Stimulated activated CD4-positive, alpha-beta T cell treated with anti-CD3 and anti-CD28 coated beads, Interleukin-15, amount 100 ng/mL, for 24 hours (primary cell): ENCODE results near the gene PIGZ.

Experiments used
- DNase-seq: peaks from one replicate; pipeline ENCODE4 v3.0.0-alpha.2; 2020

PIGZ gene, protein sequence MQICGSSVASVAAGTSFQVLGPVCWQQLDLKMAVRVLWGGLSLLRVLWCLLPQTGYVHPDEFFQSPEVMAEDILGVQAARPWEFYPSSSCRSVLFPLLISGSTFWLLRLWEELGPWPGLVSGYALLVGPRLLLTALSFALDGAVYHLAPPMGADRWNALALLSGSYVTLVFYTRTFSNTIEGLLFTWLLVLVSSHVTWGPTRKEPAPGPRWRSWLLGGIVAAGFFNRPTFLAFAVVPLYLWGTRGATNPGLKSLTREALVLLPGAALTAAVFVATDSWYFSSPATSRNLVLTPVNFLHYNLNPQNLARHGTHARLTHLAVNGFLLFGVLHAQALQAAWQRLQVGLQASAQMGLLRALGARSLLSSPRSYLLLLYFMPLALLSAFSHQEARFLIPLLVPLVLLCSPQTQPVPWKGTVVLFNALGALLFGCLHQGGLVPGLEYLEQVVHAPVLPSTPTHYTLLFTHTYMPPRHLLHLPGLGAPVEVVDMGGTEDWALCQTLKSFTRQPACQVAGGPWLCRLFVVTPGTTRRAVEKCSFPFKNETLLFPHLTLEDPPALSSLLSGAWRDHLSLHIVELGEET

DNA sequence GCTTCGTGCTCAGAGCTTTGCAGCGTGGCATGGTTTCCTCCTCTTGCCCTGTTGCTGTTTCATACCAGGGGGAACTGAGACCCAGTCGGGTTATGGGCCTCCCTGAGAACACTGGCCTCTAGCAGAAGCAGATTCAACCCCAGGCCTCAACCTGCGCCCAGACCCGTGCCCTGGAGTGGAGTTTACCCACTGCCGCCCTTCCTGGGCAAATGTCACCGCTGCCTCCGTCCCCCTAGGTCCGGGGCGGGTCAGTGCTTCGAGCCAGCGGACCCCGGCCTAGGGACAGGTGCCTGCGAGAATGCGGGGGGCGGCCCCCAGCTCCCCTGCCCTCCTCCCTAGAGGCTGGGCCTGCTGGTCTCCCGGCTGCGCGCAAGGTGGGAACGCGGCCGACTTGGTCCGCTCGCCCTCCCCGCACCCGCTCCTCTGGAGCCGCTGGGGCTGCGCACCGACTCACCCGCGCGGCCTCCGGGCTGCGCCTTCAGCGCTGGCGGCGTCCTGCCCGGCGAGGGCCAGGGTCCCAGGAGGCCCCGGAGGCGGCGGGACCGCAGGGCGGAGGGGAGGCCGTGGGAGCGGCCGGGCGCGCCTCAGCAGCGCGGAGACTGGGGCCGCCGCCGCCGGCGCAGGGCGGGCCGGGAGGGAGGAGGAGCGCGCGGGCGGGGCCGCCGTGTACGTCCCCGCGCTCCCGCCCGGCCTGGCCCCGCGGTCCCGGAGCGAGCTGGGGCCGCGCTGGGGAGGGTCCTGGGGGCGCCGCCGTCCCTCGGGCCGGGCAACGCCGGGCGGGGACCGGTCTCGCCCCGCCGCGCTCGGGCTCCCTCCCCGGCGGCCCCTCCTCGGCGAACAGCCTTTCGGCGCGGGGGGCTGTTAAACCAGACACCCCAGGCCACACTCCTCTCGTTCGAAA lies at the start of gene PIGZ:
Gene PIGZ, minus strand, starts transcription at position 601 of the 901 bp plus-strand sequence. CDS start 16,802 bp downstream, outside the sequence.
- DNase-seq = peak; percentile 64

DNA sequence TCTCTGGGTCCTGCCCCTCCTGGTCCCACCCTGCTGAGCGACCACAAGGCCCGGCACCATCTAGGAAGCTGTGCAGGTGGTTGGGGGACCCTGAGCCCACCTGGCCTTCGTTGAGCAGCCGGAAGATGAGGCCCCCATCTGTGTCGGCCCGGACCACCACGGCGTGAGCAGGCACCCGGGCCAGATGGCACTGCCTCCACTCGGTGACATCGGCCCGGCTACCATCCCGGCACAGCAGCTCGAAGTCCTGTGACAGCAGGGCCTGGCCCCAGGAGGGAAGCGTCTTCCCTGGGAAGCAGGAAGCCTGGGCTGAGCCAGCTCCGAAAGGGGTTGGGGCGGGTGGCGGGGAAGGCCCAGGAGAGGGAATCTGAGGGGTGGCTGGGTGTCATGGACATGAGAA lies 48.4 kb upstream of the PIGZ start:
- no peak for DNase-seq

DNA sequence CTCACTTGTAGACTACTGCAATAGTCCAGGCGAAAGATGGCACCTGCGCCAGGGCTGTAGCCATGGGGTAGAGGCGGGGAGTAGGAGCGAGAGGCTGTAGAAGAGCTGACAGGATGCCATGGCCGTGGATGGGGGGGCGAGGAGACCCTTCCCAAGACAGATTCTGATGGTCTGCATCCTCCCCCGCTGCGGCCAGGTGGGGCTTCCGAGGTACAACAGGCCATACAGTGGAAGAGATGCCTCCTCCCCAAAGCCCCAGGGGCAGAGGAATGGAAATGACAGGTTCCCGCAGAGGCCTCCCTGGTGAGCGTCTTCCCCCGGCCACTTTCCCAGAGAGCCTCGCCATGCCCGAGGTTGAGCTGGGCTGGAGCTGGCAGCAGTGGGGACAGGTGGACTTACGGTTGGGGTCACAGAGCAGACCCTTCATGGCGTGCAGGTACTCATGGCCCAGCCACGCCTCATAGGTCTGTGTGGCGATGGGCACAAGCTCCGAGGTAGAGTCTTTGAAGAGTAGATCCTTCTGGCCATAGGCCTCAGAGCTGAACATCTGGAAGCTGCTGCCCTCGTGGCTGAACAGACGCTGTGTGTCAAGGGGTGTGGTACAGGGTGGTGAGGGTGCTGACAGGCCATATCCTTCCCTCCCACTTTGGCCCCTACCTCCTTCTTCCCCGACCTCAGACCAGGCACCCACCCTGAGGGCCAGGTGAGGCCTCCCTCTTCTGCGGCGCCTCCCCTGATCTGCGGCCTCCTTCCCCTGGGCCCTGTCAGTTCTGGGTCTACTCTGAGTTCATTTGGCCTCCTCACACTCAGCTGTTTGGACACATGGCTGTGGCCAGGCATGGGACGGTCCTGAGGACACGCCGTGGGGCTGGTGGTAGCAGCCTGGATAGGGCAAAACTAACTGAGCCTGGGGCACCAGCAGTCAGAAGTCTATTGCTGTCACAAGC lies 47.4 kb upstream of the PIGZ start:
- DNase-seq = no peak

DNA sequence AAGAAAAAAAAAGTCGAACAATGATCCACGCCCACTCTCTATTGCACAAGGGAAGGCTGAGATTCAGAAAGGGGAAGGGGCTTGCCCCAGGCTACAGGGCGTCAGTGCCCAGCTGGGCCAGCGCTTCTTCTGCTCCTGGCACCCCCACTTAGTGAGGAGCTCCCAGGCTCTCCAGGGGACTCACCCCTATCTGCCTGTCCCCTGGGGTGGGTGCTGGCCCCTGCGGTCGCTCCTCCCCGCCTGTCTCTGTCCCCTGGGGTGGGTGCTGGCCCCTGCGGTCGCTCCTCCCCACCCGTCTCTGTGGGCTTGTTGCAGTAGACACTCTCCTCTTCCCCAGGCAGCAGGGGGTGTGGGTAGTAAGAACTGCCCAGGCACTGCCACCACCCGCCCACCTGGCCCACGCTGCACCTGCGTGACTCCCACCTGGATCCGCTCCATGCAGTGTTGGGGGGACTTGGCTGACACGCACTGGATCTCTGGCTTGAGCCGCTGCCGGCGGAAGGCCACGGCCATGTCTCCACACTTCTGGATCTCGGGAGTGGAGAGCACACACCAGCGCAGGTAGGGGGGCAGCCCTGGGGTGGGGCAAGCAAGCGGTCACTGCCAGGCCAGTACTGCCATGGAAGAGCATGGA lies 46.4 kb upstream of the PIGZ start:
- no peak for DNase-seq

DNA sequence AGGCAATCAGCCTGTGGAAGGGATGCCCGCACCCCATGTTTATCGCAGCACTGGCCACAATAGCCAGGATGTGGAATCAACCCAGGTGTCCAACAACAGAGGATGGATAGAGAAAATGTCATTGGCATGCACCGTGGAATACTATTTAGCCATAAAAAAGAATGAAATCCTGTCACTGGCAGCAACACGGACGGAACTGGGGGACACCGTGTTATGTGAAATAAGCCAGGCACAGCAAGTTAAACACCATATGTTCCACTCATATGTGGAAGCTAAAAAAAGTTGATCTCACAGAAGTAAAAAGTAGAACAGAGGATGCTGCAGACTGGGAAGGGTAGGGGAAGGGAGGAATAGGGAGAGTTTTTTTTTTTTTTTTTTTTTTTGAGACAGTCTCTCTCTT lies 45.4 kb upstream of the PIGZ start:
- no peak for DNase-seq

DNA sequence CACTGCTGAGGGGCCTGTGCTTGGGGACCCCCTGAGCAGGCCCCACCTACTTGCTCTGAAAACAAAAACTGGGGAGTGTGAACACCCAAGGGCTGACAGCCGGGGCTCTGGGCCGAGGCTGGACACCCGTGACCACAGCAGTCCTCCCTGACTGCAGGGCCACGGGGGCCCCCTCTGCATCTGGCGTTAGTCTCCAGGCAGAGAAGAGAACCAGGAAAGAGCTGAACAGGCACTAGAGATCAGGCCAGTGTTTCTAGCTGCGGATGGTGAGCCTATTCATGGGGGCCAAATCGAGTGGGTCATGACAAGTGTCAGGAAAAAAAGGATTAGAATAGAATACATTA lies 43.9 kb upstream of the PIGZ start:
- no peak for DNase-seq

DNA sequence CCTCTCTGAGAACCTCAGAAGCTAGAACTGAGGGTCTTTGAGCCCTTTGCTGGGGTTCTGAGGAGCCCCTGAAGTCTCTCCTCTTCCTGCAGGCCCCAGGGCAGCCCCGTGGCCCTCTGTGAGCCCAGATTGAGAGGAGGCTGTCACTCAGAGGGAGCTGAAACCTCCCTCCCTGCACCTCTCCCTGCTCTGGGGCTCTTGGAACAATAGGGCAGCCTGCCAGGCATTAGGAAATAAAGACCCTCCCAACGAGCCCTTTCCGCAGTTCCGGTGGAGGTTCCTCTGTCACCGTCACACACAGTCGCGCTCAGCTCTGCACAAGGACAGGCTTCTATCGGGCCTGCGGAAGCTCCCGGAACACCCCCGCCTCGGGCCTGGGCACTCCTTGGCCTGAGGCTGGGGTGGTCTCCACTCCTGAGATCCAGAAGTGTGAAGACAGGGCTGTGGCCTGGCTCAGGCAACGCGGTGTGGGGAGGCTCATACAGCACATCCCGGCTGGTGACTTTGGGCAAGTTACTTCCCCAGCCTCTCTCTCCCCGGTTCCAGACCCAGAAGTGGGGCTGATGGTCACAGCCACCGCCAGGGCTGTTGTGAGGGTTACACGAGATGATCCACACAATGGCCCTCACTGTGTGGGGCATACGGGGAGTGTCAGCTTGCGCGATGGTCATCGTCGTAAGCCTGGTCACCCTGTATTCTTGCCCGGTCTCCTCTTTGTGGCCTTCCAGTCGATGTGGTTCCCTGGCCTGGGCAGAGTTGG lies 43.3 kb upstream of the PIGZ start:
- no peak for DNase-seq

DNA sequence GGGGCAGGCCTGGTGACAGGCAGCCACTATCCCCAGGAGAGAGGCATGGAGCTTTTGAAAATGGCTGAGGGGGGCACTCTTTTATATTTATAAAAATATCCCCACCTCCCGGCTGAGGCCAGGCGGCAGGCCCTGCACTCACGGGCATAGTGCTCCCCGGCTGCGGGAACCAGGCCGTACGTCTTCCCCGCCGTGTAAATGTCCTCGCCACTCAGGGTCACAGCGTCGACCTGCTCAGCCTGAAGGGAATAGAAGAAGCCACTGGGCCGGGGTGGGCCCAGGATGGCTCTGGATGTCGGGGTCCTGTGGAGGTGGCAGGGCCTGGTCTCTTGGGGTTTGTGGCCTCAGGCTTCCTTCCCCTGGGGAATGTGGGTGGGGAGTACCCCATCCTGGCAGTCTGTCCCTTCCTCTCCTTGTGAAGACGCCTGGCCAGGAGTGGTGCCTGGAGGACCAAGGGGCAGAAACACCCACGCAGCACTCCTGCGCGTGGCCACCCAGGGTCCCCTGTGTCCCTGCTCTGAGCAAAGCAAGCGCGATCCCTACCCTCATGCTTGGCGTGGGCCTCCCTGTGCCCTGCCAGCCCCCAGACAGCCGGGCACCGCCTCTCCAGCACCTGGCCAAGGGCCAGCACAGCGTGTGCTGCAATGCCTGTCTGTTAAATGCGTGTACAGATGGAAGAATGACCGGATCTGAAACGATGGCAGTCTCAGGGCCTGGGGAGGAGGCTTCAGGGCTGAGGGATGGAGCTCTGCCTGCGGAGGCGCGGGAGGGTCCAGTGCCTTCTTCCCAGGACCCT lies 42.1 kb upstream of the PIGZ start:
- no peak for DNase-seq

DNA sequence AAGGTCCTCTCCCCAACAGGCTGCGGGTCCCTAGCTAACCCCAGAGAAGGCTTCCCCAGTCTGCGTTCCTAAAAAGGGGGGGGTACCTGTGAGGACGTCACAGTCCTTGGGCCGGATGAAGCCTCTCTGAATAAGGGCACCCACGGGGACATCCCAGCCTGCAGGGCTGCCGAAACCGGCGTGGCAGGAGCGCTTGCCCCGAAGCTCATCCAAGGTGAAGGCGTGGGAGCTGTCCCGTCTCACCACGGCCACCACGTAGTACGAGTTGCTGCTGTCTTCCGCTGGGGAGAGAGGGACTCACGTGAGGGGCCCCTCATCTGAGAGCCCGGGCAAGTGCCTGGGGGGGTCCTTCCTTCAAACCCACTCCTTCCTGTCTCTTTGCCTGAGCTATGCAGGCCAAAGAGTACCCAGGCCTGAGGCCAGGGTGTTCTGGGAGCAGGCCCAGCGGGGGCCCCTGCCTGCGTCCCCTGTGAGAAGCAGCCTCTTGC lies 40.9 kb upstream of the PIGZ start:
- no peak for DNase-seq

DNA sequence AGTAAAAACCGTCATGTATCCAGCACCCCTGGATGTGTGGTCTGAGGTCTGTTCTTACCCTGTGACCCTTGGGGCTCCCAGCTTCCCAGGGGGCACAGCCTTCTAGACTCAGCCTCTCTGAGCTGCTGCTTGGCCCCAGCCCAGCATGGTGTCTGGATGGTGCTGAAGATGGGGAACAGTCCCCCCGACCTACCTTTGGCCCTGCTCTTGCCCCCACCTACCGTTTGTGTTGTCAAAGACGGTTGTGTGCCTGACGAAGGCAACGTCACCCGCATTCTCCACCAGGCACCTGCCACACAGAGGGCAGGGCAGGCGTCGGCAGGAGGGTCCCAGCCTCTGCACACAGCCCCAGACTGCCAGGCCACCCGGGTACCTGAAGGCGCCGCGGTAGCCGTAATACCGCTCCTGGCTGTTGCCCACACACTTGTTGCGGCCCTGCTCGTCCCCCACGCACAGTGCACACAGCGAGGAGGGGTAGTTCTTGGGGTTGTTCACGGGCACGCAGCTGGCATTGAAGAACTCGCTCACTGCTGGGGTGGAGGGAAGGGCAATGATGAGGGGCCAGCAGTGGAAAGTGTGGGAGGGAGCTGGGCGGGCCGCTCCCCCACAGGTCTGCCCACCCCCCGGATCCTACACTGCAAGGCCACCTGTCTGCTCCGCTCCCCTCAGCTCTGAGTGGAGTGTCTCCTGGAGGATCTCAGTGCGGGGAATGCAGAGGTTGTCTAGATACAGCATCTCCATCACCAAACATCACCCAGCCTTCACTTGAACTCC lies 40.0 kb upstream of the PIGZ start:
- no peak for DNase-seq

DNA sequence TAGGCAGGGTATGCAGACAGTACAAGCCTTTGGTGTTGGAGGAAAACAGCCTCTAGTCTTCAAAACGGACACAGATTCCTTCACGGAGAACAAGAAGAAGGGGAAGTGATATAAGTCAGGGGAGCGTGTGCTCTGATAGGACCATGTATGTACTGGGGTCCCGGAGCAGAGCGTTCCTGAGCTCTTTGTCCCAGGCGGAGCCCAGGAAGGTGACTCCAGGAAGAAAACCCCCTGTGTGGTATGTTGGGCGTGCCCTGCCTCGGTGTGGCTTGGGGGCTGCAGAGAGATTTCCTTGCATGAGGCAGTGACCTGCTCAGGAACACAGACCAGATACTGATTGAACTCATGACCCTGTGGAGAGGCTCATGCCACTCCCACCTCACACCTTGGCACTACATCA lies 39.3 kb upstream of the PIGZ start:
- DNase-seq = no peak

DNA sequence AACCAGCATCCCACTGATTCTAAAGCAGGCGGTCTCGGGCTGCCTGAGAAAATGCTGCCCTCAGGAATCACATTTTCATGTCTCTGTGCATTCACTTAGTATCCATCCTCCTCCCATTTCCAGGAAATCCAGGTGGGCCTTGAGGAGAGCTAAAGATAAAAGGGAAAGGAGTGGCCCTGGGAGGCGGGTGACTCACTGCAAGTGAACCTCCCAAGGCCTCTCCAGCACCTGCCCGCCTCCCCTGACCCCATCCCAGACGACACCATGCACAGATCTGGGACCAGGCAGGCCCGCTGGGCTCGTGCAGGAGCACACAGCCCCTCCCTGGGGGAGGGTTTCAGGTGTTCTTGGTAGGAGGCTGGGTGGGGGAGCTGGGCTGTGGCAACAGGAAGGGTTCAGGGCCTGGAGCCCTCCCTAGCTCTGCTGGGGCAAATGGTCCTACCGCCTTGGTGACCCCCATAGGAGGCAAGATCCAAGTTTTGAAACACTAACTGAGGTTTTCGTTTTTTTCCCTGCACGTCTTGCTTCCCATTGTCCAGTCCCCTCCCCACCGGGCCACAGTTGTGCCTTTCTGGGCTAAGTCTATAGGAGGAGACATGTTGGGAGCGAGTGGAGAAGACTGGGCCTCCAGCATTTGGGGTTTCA lies 38.8 kb upstream of the PIGZ start:
- no peak for DNase-seq

DNA sequence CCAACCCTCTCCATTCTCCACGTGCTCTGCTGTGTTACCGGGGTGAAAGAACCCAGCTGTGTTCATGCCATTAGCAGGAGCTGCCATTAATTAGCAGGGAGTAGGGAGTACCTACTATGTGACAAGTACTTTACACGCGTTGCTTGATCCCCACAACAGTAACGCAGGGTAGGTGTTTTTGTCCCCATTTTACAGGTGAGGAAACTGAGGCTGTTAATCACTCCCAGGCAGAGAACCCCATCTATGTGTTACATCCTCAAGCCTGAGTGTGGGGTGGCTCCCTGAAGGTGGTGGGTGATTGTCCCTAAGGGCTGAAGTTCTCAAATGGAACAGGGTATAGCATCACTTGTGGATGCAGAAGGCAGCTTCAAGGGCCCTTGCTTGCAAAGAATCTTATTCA lies 38.2 kb upstream of the PIGZ start:
- DNase-seq = no peak

DNA sequence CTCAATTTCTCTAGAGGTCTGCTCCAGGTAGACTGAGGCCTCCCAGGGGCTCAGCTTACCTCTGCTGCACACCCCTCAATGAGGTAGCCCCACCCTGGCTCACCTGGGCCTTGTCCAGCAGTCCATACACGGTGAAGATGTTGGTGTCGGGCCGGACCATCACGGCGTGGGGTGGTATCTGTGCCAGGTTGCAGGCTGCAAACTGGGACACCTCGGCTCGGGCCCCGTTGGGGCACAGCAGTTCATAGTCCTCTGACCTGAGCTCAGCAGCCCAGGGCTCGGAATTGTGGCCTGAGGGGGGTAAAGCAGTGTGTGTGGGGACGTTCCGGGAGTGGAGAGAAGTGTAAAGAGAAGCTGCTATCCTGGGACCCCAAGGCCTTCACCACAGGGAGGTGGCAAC lies 37.8 kb upstream of the PIGZ start:
- DNase-seq = no peak

DNA sequence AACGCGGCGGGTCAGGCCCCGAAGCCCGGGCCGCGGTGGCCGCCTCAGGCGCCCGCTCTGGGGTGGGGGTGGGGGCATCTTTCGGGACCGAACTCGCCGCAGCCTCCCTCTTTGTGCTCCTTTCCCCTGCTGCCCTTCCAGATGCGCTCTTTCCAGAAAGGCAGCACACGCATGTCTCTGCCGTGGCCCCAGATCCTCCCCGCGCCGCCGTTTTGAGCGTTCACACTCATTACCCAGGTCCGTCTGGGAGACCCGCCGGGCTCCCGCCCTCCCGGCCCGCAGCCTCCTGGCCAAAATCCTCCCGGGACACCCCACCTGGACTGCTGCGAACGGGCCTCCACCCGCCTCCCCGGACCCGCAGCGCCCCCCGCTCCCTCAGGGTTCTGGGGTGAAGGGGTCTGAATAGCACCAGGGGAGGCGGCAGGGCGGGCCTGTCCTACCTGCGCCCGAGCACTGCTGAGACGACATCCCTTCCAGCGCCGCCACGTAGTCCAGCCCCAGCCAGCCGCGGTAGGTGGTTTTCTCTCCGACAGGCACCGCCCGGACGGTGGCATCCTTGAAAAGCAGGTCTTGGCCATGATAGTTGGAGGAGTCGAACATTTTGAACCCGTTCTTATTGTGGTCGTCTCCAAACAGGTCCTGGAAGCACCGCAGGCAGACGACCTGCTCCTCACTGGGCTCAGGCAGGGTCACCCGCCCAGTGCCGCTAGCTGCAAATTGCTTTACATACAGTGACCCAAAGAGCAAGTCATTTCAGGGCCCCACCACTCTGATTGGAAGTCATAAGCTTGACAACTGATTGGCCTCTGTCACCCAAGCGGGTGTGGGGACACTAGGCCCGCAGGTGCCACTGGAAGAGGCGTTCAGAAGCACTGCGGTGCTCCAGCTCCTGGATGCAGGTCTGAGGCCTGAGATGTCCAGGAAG lies 35.1 kb upstream of the PIGZ start:
- peak; percentile 49 for DNase-seq

DNA sequence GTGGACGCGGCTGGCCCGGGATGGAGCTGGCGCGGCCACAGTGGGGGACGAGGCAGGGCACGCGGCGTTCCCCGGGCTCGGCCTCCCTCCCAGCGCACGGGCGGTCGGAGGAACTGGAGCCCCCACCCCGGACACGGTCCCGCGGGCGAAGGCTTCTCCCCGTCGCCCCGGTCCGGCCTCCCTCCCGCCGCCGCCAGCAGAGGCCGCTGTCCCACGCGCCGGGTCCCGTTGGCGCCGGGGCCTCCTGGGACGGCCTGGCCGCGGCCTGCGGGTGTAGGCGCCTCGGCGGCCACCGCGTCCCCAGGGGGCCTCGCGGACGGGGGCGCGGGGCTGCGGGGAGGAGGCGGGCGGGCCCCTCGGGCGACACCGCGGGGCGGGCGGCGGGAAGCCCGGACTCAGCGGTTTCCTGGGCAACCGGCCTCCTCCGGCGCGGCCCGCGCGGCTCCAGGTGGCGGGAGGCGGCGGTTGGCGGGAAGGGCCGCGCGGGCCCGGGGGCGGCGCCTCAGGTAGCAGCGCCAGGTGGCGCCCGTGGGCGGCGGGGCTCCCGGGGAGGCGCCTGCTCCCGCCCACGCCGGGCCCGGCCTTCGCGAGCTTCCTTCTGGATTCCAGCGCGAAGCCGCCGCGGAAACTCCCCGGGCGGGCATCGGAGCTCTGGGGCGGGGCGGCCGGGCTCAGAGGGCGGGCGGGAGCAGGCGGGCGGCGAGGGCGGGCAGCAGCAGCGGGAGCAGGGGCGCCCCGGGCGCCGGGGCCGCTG lies 34.2 kb upstream of the PIGZ start:
- DNase-seq = peak; percentile 93
